ENCODE data around the gene CDK6.

- TF ChIP-seq CTCF (optimal IDR thresholded peaks at IDR 0.05 in 1 of 3, IDR thresholded peaks at IDR 0.05 in 1 of 3, conservative IDR thresholded peaks at IDR 0.05 in 1 of 3; ENCODE audit: extremely low read depth in 1 of 3, insufficient read depth in 2 of 3, low read length in 3 of 3) = no peak
- TF ChIP-seq EZH2 (IDR thresholded peaks at IDR 0.05; ENCODE audit: low read length) = no peak
These were observed 233.3 kb downstream of the CDK6 start for GRCh38 chr7:92603089-92603445.

All from keratinocyte (primary cell).